ENCODE results near the gene PSD4. TPM values are rescaled to one million over a fixed set of nuclear protein-coding genes. Genes with fewer than 3 reads are reported as not detected.

The PSD4 gene
- total and polyA plus RNA-seq, 2 of the 4 experiments (the other 2 are of a cell fraction) = 0.36 to 0.70 TPM

GRCh38 chr2:113240150-113240914, 66.6 kb downstream of the PSD4 start:
- H4K91ac ChIP-seq (ENCODE audit: insufficient read depth, low read depth, low read length) = peak overlapping the region; percentile 67
- TF ChIP-seq, protein P1, sequence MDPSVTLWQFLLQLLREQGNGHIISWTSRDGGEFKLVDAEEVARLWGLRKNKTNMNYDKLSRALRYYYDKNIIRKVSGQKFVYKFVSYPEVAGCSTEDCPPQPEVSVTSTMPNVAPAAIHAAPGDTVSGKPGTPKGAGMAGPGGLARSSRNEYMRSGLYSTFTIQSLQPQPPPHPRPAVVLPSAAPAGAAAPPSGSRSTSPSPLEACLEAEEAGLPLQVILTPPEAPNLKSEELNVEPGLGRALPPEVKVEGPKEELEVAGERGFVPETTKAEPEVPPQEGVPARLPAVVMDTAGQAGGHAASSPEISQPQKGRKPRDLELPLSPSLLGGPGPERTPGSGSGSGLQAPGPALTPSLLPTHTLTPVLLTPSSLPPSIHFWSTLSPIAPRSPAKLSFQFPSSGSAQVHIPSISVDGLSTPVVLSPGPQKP (IDR thresholded peaks at IDR 0.05; ENCODE audit: borderline replicate concordance, low read depth, low read length) = no peak
- TF ChIP-seq POLR2A (IDR thresholded peaks at IDR 0.05; ENCODE audit: low read depth, low read length) (no peak; the same call in 1 of the 2 replicates), NFE2L2 (IDR thresholded peaks at IDR 0.05; ENCODE audit: low read depth, low read length) (peak; percentile 57; the same call in 1 of the 2 replicates), MAFK (IDR thresholded peaks at IDR 0.05; ENCODE audit: low read depth, low read length) (peak; percentile 95), RAD21 (IDR thresholded peaks at IDR 0.05; ENCODE audit: low read length) (no peak), SMC3 (IDR thresholded peaks at IDR 0.05; ENCODE audit: low read depth, low read length) (no peak), CEBPB (IDR thresholded peaks at IDR 0.05; ENCODE audit: low read depth, low read length) (peak; percentile 72), USF2 (IDR thresholded peaks at IDR 0.05; ENCODE audit: low read depth, low read length) (no peak), CHD1 (IDR thresholded peaks at IDR 0.05; ENCODE audit: low read depth, low read length) (no peak), RCOR1 (IDR thresholded peaks at IDR 0.05; ENCODE audit: insufficient replicate concordance, low read length) (no peak), RFX5 (IDR thresholded peaks at IDR 0.05; ENCODE audit: low read depth, low read length) (no peak), MAZ (IDR thresholded peaks at IDR 0.05; ENCODE audit: borderline replicate concordance, low read depth, low read length) (peak; percentile 60), BHLHE40 (IDR thresholded peaks at IDR 0.05; ENCODE audit: low read depth, low read length) (peak; percentile 90), MXI1 (IDR thresholded peaks at IDR 0.05; ENCODE audit: borderline replicate concordance, low read depth, low read length) (peak; percentile 79), FOS (IDR thresholded peaks at IDR 0.05; ENCODE audit: low read depth, low read length) (0 out of 2 replicates have a peak, but pooled peaks have one; percentile 6)

More at GRCh38 chr2:113240150-113240914, 66.6 kb downstream of the PSD4 start:
- Histone ChIP-seq H2BK5ac (ENCODE audit: low read depth, low read length, poor library complexity, severe bottlenecking) (peak overlapping the region; percentile 90), H3K79me1 (ENCODE audit: low read depth in 1 of 2, low read length in 2 of 2) (peaks cover 0 to 15% of the 10 kb centered on the region in 2 experiments; a peak in 1 of 4 replicates), H2AK5ac (ENCODE audit: low read depth, low read length) (peak overlapping the region; percentile 92), H3K4me1 (ENCODE audit: control insufficient read depth, insufficient read depth, low read length) (peaks cover 15% of the 10 kb centered on the region), H3K4me2 (ENCODE audit: low read depth, low read length) (peak overlapping the region; percentile 58), H3K27me3 (ENCODE audit: control insufficient read depth, insufficient read depth, low read length) (no peaks in the 10 kb centered on the region), H3K9me1 (ENCODE audit: insufficient read depth, low read length) (peaks cover 21% of the 10 kb centered on the region), H3K56ac (ENCODE audit: extremely low read depth, insufficient read depth, low read length) (peak overlapping the region; percentile 29), H2BK20ac (ENCODE audit: low read depth, low read length) (peak overlapping the region; percentile 94), H3K23ac (ENCODE audit: low read depth, low read length) (peak overlapping the region; percentile 57), H4K5ac (ENCODE audit: low read depth, low read length) (peak overlapping the region; percentile 22; the same call in 1 of the 2 replicates), H4K20me1 (ENCODE audit: insufficient read depth, low read length) (peaks cover 7% of the 10 kb centered on the region), H4K8ac (ENCODE audit: low read depth in 2 of 2, low read length in 2 of 2) (peak overlapping the region; percentile 8 to 80; a peak in 3 of 4 replicates), H2BK120ac (ENCODE audit: low read depth, low read length) (peak overlapping the region; percentile 90), H3K4me3 (ENCODE audit: insufficient read depth, low read depth, low read length) (no peak overlapping the region), H3K36me3 (ENCODE audit: control insufficient read depth, insufficient read depth, low read length) (peaks cover 2% of the 10 kb centered on the region; the same call in 1 of the 2 replicates), H3K27ac (ENCODE audit: insufficient read depth, low read length) (peak overlapping the region; percentile 53), H3K14ac (replicated peaks; ENCODE audit: low read depth, low read length) (peak overlapping the region; percentile 73), H3K9ac (ENCODE audit: low read depth, low read length) (no peak overlapping the region), H3K18ac (ENCODE audit: low read depth, low read length) (peak overlapping the region; percentile 55; the same call in 1 of the 2 replicates), H2BK15ac (ENCODE audit: low read depth, low read length) (peak overlapping the region; percentile 80; the same call in 2 of the 3 replicates), H2AFZ (replicated peaks; ENCODE audit: low read length, poor library complexity) (peak overlapping the region; percentile 72), H3K4ac (ENCODE audit: low read depth, low read length) (peak overlapping the region; percentile 91), H2AK9ac (replicated peaks; ENCODE audit: low read depth, low read length, poor library complexity) (peak overlapping the region; percentile 98), H3K9me3 (ENCODE audit: control insufficient read depth, insufficient read depth, low read length) (no peaks in the 10 kb centered on the region)
- ATAC-seq (ENCODE audit: low read depth) (peak; percentile 30), DNase-seq (peak; percentile 97)
- intact Hi-C loops (cut with micrococcal nuclease) = no loop called here
- dilution Hi-C loops (cut with HindIII; ENCODE audit: low sequenced_read_pairs, unreplicated experiment) = no loop called here
- POLR2A ChIA-PET (ENCODE audit: unreplicated experiment) = interaction anchor here (0.5 kb wide), 1 partner anchor 364 kb away, joined by 3 read pairs; no protein-coding TSS in a partner anchor
- CTCF ChIA-PET = interaction anchor here (0.6 to 1.8 kb wide), 4 partner anchors 8 to 36 kb away, joined by 3 to 9 read pairs (median 4); no protein-coding TSS in a partner anchor
- BruUV-seq (replicated peaks) = no TSS peak
- in situ Hi-C loops (cut with MboI; ENCODE audit: low sequenced_read_pairs) = no loop called here
- WGBS, 2 experiments (ENCODE audit: extremely low coverage in 2 of 2, insufficient read length in 1 of 2) = 0% methylated on average over 7 of the region's 15 CpGs; no CpG with 5 or more reads in 1 of the 2 experiments
